Measurements from ENCODE around the gene VPS35L. TPM values are rescaled to one million over a fixed set of nuclear protein-coding genes. Genes with fewer than 3 reads are reported as not detected.
A peak's percentile ranks its signal among the peaks of the same experiment; 100 is the strongest.

Gene VPS35L
- total and polyA plus RNA-seq, 2 of the 13 experiments (the other 11 are each of a cell fraction or from before 2014, with no cell fraction given) = 1.4 to 1.6 TPM

DNA sequence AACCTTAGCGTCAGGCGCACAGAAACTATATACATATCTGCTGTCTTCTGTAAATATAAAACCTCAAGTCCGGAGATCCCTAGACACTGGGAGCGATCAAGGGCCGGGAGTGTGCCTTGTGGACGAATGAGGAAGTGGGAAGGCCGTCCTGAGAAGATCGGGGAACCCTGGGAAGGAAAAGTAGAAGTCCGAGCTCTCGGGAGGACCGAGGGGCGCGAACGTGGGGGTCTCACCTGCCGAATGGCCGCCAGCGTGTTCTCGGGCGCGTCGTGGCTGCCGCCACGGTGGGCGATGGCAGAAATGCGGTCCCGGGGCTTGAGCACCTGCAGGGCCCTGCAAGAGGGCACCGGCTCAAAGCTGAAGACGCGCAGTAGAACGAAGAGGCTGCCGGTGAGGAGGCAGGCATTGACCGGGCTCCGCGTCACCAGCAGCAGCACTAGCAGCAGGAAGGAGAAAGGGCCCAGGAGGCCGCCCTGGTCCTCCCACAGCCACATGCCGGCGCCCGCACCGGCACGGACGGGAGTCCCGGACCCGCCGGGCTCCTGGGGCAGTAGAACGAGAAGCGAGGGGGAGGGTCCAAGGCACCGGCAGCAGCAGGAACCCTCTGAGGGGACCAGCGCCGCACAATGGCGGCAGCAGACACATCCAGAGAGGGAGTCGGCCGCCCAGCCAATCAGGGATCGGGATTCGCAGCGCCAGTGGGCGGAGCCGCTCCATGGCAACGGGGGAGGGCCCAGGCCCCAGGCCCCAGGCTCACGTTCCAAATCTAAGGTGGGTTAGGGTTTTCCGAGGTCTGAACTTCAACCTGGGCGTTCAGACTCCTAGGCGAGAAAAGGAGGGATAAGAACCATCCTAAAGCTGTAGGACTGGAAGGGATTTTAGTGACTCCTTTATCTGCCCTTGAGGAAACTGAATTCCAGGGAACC, 33.8 kb upstream of the VPS35L start, which contains the start of gene GDE1 (continued):
- TF ChIP-seq, protein P1, sequence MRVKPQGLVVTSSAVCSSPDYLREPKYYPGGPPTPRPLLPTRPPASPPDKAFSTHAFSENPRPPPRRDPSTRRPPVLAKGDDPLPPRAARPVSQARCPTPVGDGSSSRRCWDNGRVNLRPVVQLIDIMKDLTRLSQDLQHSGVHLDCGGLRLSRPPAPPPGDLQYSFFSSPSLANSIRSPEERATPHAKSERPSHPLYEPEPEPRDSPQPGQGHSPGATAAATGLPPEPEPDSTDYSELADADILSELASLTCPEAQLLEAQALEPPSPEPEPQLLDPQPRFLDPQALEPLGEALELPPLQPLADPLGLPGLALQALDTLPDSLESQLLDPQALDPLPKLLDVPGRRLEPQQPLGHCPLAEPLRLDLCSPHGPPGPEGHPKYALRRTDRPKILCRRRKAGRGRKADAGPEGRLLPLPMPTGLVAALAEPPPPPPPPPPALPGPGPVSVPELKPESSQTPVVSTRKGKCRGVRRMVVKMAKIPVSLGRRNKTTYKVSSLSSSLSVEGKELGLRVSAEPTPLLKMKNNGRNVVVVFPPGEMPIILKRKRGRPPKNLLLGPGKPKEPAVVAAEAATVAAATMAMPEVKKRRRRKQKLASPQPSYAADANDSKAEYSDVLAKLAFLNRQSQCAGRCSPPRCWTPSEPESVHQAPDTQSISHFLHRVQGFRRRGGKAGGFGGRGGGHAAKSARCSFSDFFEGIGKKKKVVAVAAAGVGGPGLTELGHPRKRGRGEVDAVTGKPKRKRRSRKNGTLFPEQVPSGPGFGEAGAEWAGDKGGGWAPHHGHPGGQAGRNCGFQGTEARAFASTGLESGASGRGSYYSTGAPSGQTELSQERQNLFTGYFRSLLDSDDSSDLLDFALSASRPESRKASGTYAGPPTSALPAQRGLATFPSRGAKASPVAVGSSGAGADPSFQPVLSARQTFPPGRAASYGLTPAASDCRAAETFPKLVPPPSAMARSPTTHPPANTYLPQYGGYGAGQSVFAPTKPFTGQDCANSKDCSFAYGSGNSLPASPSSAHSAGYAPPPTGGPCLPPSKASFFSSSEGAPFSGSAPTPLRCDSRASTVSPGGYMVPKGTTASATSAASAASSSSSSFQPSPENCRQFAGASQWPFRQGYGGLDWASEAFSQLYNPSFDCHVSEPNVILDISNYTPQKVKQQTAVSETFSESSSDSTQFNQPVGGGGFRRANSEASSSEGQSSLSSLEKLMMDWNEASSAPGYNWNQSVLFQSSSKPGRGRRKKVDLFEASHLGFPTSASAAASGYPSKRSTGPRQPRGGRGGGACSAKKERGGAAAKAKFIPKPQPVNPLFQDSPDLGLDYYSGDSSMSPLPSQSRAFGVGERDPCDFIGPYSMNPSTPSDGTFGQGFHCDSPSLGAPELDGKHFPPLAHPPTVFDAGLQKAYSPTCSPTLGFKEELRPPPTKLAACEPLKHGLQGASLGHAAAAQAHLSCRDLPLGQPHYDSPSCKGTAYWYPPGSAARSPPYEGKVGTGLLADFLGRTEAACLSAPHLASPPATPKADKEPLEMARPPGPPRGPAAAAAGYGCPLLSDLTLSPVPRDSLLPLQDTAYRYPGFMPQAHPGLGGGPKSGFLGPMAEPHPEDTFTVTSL (CRISPR knock-in tag; IDR thresholded peaks at IDR 0.05; ENCODE audit: borderline replicate concordance) = peak; percentile 52; the same call in 1 of the 2 replicates
- TF ChIP-seq ZNF205 (CRISPR knock-in tag; IDR thresholded peaks at IDR 0.05) = no peak; the same call in 1 of the 2 replicates
- peak; percentile 92 for TF ChIP-seq ZNF292 (CRISPR knock-in tag; IDR thresholded peaks at IDR 0.05; ENCODE audit: borderline replicate concordance, low read depth)
- TF ChIP-seq CENPX (CRISPR knock-in tag; IDR thresholded peaks at IDR 0.05) = no peak
- peak; percentile 82; the same call in 1 of the 2 replicates for TF ChIP-seq ZNF768 (CRISPR knock-in tag; IDR thresholded peaks at IDR 0.05)
- TF ChIP-seq ZC3H13 (CRISPR knock-in tag; IDR thresholded peaks at IDR 0.05) = no peak
- TF ChIP-seq, protein P2, sequence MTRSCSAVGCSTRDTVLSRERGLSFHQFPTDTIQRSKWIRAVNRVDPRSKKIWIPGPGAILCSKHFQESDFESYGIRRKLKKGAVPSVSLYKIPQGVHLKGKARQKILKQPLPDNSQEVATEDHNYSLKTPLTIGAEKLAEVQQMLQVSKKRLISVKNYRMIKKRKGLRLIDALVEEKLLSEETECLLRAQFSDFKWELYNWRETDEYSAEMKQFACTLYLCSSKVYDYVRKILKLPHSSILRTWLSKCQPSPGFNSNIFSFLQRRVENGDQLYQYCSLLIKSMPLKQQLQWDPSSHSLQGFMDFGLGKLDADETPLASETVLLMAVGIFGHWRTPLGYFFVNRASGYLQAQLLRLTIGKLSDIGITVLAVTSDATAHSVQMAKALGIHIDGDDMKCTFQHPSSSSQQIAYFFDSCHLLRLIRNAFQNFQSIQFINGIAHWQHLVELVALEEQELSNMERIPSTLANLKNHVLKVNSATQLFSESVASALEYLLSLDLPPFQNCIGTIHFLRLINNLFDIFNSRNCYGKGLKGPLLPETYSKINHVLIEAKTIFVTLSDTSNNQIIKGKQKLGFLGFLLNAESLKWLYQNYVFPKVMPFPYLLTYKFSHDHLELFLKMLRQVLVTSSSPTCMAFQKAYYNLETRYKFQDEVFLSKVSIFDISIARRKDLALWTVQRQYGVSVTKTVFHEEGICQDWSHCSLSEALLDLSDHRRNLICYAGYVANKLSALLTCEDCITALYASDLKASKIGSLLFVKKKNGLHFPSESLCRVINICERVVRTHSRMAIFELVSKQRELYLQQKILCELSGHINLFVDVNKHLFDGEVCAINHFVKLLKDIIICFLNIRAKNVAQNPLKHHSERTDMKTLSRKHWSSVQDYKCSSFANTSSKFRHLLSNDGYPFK (CRISPR knock-in tag; IDR thresholded peaks at IDR 0.05; ENCODE audit: borderline replicate concordance) = peak; percentile 90
- TF ChIP-seq ZNF775 (CRISPR knock-in tag; IDR thresholded peaks at IDR 0.05; ENCODE audit: borderline replicate concordance) = peak; percentile 14; the same call in 1 of the 2 replicates
- TF ChIP-seq GLMP (CRISPR knock-in tag; IDR thresholded peaks at IDR 0.05; ENCODE audit: borderline replicate concordance) = no peak
- TF ChIP-seq SMARCE1 (IDR thresholded peaks at IDR 0.05; ENCODE audit: borderline replicate concordance) = no peak
- peak; percentile 29; the same call in 1 of the 2 replicates for TF ChIP-seq ZNF777 (CRISPR knock-in tag; IDR thresholded peaks at IDR 0.05)
- no peak for TF ChIP-seq MED8 (CRISPR knock-in tag; IDR thresholded peaks at IDR 0.05; ENCODE audit: insufficient replicate concordance)
- TF ChIP-seq, protein P3, sequence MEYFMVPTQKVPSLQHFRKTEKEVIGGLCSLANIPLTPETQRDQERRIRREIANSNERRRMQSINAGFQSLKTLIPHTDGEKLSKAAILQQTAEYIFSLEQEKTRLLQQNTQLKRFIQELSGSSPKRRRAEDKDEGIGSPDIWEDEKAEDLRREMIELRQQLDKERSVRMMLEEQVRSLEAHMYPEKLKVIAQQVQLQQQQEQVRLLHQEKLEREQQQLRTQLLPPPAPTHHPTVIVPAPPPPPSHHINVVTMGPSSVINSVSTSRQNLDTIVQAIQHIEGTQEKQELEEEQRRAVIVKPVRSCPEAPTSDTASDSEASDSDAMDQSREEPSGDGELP (IDR thresholded peaks at IDR 0.05; ENCODE audit: borderline replicate concordance, low read depth) = 0 out of 2 replicates have a peak, but pooled peaks have one; percentile 7
- peak; percentile 97 for TF ChIP-seq XRCC5 (optimal IDR thresholded peaks at IDR 0.05; ENCODE audit: low read length)
- peak; percentile 92 for TF ChIP-seq ARID2 (CRISPR knock-in tag; IDR thresholded peaks at IDR 0.05; ENCODE audit: borderline replicate concordance)
- TF ChIP-seq ARNT2 (CRISPR knock-in tag; IDR thresholded peaks at IDR 0.05; ENCODE audit: low read depth) = peak; percentile 94
- peak; percentile 89; the same call in 1 of the 2 replicates for TF ChIP-seq MEF2D (CRISPR knock-in tag; IDR thresholded peaks at IDR 0.05)

Data from HepG2 (cell line).